Raji (cell line): ENCODE results near the gene BICDL1.

Experiments used
- POLR2A ChIP-seq: IDR thresholded peaks from 2 replicates; pipeline ENCODE4 v1.6.1; 2011; ENCODE audit warnings: low read depth, low read length, control low read depth; ENCODE audit not compliant: insufficient read depth

Gene BICDL1, protein sequence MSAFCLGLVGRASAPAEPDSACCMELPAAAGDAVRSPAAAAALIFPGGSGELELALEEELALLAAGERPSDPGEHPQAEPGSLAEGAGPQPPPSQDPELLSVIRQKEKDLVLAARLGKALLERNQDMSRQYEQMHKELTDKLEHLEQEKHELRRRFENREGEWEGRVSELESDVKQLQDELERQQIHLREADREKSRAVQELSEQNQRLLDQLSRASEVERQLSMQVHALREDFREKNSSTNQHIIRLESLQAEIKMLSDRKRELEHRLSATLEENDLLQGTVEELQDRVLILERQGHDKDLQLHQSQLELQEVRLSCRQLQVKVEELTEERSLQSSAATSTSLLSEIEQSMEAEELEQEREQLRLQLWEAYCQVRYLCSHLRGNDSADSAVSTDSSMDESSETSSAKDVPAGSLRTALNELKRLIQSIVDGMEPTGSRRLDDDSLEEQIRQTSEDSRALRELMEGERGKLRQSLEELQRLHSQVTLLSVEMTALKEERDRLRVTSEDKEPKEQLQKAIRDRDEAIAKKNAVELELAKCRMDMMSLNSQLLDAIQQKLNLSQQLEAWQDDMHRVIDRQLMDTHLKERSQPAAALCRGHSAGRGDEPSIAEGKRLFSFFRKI

DNA sequence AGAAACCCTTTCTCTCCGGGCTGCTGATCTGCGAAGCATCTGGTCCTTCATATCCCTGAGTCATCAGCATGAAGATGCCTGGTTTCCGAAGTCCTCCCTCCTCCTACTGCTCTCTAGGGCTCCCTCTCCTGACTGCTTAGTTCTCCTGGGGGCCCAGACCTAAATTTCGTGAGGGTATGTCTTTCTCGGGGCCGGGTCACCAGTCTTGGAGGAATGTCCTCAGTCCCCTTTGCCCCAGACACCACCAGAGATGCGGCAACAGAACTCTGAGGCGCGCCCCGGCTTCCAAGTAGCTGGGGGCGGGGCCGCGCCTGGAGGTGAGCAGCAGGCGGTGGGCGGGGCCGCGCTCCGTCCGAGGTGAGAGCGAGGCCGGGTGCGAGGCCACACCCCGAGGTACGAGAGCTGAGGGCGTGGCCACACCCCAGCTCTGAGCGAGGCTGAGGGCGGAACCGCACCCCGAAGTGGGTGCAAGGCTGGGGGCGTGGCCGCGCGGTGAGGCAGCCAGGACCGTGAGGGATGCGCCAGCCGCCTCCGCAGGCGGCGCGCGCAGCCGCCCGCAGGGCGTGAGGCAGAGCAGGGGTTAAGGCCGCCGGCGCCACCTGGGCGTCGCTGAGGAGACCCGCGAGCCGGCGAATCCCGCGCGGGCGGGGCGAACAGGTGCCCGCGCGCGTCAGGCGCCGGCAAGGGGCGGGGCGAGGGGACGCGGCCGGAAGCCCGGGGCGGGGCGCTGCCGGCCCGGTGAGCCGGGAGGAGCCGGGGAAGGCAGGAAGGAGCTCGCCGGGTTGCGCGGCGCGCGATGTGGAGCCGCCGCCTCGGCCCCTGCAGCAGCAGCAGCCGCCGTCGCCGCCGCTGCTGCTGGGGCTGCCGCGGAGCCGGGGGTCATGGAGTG, at the start of gene BICDL1:
TSS of gene BICDL1 (plus strand) at position 765 of the 889 bp plus-strand sequence. CDS start 633 bp downstream, outside the sequence.
- TF ChIP-seq POLR2A, result peak; percentile 74

DNA sequence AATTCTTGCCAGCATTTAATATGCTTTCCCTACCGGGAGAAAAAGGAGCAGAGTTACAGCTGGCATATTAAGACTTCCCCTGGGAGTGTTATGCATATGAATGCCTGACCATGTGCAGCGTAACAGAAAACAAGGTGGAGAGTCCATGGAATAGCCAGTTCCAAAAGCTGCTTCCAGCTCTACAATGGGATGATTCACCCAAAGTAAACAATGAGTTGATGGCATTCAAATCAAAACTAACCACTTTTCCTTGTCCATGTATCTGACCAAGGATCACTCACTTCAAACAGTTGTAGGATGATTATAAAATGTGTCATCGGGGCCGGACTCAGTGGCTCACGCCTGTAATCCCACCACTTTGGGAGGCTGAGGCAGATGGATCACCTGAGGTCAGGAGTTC, 48.1 kb upstream of the BICDL1 start:
- no peak for TF ChIP-seq POLR2A

DNA sequence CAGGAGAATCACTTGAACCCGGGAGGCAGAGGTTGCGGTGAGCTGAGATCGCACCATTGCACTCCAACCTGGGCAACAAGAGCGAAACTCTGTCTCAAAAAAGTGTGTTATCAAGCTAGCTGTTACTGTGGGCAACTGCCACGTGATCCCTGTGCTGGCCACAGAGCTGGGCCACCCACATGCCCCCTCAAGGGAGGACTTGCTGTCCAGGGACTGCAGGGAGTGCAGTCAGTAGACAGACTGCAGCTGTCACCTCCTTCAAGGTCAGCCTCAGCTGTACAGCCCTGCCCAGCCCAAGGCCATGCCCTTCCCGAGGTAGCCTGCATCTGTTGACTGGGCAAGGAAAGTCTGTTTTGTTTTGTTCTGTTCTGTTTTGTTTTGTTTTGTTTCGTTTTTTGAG, 46.6 kb upstream of the BICDL1 start:
- no peak for TF ChIP-seq POLR2A

DNA sequence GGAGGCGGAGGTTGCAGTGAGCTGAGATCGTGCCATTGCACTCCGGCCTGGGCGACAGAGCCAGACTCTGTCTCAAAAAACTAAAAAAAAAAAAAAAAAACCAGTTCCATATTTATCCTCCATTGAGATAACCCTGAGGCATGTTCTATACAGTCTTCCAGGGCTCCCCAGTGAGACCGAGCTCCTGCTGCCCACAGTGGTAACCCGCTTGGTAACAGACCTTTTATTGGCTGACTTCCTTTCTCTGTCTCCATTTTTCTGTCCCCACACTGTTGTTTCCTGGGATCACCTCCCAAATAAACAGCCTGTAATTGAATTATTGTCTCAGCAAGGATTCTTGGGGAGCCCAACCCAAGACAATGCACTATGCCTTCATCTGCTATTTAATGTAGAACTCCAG, 42.8 kb upstream of the BICDL1 start:
- TF ChIP-seq POLR2A, result no peak

DNA sequence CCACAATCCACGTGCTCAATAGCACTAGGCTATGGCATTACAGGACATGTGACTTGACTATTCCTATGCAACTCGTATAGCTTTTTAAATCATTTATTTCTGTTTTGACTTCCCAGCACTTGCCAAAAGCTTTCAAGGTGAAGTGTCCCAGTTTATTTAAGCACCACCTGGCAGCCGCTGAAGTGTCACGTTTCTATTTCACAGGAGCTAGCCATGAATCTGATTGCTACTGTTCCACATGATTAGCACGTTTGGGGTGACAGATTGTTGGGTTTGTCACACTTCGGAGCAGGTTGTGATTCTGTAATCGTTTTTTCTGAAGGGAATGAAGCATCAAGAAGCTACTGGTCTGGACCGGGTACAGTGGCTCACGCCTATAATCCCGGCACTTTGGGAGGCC, 39.9 kb upstream of the BICDL1 start:
- TF ChIP-seq POLR2A, result no peak

DNA sequence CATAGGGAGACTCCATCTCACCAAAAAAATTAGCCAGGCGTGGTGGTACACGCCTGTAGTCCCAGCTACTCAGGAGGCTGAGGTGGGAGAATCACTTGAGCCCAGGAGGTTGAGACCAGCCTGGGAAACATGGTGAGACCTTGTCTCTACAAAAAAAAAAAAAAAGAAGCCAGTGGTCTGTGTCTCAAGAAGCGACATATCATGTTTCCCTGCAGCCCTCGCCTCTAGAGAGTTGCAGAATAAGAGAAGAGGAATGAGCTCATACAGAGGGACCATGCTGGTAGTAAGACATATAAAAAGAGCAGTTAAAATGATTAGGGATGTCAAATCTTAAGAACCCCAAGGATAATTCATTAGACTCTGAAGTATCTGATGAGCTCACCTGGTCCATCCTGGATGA, 39.4 kb upstream of the BICDL1 start:
- no peak for TF ChIP-seq POLR2A

DNA sequence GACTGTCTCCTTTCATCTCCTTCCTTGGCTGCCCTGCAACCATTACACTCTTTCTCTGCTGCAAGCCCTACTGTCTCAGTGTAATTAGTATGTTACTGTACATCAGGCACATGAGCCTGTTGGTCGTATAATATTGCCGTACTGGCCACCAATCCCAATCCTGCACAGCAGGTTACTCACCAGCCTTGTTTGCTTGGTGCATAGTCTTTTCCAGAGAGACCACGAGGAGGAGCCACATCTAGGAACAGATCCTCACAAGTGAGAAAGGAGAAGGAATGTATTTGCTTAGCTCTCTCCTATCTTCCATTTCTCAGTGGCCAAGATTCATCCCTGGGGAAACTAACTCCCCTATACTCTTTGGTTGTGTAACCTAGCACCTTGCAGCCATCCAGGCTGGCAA, 33.0 kb upstream of the BICDL1 start:
- no peak for TF ChIP-seq POLR2A

DNA sequence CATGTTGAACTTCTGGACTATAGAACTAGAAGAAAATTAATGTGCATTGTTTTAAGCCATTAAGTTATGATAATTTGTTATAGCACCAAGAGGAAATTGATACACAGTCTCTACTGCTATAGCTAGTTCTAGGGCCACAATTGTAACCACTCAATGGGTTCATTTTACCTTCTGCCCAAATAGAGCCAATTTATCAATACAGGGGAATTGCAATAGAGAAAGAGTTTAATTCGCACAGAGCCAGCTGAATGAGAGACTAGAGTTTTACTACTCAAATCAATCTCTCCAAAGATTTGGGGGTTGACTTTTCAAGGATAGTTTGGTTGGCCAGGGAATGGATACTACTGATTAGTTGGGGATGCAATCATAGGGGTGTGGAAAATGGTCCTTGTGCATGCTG, 31.9 kb upstream of the BICDL1 start:
- TF ChIP-seq POLR2A, result no peak

DNA sequence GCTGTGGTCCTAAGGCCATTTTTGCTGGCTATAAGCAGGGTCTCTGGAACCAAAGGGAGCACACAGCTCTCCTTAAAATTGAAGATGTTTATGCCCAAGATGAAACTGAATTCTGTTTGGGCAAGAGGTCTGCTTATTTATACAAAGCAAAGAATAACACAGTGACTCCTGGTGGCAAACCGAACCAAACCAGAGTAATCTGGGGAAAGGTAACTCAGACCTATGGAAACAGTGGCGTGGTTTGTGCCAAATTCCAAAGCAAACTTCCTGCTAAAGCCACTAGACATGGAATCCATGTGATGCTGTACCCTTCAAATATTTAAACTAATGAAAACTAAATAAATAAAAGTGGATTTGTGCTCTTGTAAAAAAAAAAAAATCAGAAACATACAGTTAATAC, 29.6 kb upstream of the BICDL1 start:
- TF ChIP-seq POLR2A, result no peak

DNA sequence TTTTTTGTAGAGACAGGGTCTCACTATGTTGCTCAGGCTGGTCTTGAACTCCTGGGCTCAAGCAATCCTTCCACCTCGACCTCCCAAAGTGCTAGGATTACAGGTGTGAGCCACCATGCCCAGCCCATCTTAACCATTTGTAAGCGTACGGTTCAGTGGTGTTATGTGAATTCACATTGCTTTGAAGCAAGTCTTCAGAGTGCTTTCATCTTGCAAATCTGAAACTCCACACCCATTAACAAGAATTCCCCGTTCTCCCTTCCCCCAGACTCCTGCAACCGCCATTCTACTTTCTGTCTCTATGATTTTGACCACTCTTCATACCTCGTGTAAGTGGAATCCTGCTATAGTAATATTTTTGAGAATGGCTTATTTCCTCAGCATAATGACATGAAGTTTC, 24.9 kb upstream of the BICDL1 start:
- TF ChIP-seq POLR2A, result no peak

DNA sequence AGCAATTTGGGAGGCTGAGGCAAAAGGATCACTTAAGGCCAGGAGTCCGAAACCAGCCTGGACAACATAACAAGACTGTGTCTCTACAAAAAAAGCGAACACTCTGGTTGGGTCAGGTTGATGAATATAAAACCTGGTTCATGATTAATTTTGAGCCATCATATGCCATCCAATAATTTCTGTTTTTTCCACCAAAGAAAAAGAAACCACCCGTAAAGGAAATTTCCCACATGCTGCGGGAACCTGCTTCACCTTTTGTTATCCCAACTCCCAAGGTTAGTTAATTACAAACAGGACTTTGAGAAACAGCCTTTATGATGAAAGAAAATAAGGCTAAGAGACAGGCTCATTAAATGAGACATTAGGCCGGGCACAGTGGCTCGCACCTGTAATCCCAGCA, 24.1 kb upstream of the BICDL1 start:
- no peak for TF ChIP-seq POLR2A

DNA sequence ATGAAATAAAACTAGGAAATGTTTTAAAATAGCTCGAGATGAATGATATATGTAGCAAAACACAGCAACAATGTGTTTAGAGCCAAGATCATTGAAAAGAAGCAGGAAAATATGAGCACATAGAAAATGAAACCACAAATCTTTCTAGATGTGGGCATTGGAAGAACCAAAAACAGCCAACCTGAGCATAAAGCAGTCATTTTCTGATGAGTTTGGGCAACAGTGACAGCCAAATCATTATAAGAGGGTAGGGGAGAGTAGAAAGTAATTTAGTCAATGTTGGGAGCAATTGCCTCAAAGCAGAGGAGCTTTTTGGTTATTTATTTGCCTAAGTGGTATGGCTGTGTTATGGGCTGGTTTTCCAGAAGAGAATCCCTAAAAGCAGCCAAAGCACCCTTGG, 8.8 kb upstream of the BICDL1 start:
- TF ChIP-seq POLR2A, result no peak

DNA sequence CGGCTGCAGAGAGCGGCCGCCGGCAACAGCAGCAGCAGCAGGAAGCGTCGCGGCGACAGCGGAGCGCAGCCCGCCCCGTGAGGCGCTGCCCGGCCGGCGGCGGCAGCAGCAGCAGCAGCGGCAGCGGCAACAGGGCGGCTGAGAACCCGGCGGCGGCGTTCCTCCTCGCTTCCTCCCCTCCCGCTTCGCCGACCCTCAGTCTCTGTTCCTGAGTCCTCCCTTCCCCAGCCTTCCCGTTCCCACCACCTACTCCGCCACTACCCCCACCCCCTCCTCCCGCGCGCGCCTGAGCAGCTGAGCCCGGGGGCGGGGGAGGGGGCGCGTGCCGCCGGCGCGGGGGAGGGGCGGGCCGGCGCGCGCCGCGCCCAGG, 310 bp downstream of the BICDL1 start:
- no peak; the same call in none of the 2 replicates for TF ChIP-seq POLR2A

DNA sequence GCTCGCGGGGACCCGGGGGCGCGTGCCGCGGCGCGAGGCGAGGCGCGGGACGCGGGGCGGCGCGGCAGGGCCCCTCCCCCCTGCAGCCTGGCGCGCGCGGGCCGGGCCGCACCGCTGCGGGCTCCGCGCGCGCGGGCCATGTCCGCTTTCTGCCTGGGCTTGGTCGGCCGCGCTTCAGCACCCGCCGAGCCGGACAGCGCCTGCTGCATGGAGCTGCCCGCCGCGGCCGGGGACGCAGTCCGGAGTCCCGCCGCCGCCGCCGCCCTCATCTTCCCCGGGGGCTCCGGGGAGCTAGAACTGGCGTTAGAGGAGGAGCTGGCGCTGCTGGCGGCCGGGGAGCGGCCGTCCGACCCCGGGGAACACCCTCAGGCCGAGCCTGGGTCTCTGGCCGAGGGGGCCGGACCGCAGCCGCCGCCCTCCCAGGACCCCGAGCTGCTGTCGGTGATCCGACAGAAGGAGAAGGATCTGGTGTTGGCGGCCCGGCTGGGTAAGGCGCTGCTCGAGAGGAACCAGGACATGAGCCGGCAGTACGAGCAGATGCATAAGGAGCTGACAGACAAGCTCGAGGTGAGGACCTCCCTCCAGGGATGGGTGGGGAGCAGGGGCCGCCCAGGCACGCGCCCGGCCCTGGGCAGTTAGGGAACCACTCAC, 820 bp downstream of the BICDL1 start:
- no peak for TF ChIP-seq POLR2A

DNA sequence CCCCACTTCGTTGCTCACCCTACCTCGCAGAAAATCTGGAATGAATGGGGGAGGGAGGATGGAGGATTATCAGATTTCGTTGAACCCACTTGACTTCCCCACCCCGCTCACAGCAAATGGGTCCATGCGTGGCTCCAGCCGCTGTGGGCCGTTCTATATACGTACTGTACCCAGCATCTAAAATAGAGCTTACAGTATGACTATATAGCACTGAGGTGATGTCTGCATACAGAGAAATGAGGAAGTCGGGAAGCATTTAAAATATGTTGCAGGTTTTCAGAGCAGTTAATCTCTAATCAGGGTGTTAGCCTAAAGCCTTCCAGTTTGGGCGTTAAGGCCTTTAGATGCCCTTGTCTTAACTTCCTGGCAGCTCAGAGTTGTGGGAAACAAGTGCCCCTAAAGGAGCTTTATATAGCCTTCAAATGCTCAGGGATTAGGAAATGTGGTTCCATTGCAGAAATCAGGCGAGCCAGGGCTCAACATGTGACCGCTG, 1.4 kb downstream of the BICDL1 start:
- no peak for TF ChIP-seq POLR2A

DNA sequence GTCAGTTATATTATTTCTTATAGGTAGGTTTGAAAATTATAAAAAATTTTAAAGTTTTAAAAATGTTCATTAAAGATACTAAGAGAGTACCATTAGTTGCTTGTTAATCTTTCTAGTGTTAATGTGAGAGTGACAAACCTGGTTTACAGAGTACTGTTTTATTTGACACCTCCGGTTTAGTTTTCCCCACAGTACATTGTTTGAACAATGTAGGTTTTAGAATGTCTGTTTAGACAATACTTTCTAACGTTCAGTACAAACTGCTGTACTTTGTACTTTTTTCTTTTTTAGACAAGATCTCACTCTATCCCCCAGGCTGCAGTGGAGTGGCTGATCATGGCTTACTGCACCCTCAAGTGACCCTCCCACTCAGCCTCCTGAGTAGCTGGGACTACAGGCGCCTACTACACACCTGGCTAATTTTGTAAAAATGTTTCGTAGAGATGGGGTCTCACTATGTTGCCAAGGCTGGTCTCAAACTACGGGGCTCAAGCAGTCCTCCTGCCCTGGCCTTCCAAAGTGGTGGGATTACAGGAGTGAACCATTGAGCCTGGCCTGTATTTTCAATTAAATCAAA, 3.2 kb downstream of the BICDL1 start:
- TF ChIP-seq POLR2A, result no peak
